Osteoblast (primary cell): ENCODE measurements around the gene LMCD1. TPM values are rescaled to one million over a fixed set of nuclear protein-coding genes. Genes with fewer than 3 reads are reported as not detected.

ENCODE experiments used
- DNase-seq: peaks from one replicate; pipeline ENCODE4 v3.0.0; 2011; ENCODE audit warnings: low spot score, mixed read lengths; ENCODE audit not compliant: insufficient read length; ENCODE audit errors: missing footprints
- H2AFZ ChIP-seq: 2 replicates; pipeline ENCODE4 v1.6.0; 2011; ENCODE audit warnings: mild to moderate bottlenecking, low read length
- H3K27ac ChIP-seq: 2 replicates; pipeline ENCODE4 v1.5.1; 2011; ENCODE audit warnings: mild to moderate bottlenecking, low read depth, low read length, moderate library complexity
- H3K27me3 ChIP-seq: 2 replicates; pipeline ENCODE4 v1.6.0; 2012; ENCODE audit warnings: mild to moderate bottlenecking, control low read depth, inconsistent platforms, low read length, moderate library complexity; ENCODE audit not compliant: insufficient read depth
- H3K36me3 ChIP-seq: 2 replicates; pipeline ENCODE4 v1.5.1; 2011; ENCODE audit warnings: mild to moderate bottlenecking, low read length, control low read depth, moderate library complexity; ENCODE audit not compliant: insufficient read depth
- H3K4me1 ChIP-seq: 2 replicates; pipeline ENCODE4 v1.5.1; 2011; ENCODE audit warnings: mild to moderate bottlenecking, low read length, control low read depth, moderate library complexity; ENCODE audit not compliant: insufficient read depth
- H3K4me2 ChIP-seq: 2 replicates; pipeline ENCODE4 v1.6.0; 2011; ENCODE audit warnings: mild to moderate bottlenecking, low read length; ENCODE audit not compliant: insufficient read depth
- H3K4me3 ChIP-seq: fragments of 200-600 bp; sonication (generic); 3 replicates; pipeline ENCODE4 v1.5.1; 2012; ENCODE audit warnings: mild to moderate bottlenecking, low read length, inconsistent platforms; ENCODE audit not compliant: insufficient read depth
- H3K79me2 ChIP-seq: 2 replicates; pipeline ENCODE4 v1.6.0; 2012; ENCODE audit warnings: mild to moderate bottlenecking, low read length, control low read depth, inconsistent platforms; ENCODE audit not compliant: insufficient read depth
- H3K9me3 ChIP-seq: 2 replicates; pipeline ENCODE4 v1.5.1; 2011; ENCODE audit warnings: low read depth, low read length, control low read depth
- H4K20me1 ChIP-seq: 2 replicates; pipeline ENCODE4 v1.6.0; 2012; ENCODE audit warnings: mild to moderate bottlenecking, low read length, control low read depth; ENCODE audit not compliant: insufficient read depth
- total RNA-seq: library from RNA; depleted of rRNA; stranded (reverse); fragments of >200 nt; gene quantifications from 2 replicates; pipeline ENCODE4 v1.2.3, GENCODE V29; 2012
- TF ChIP-seq, protein P1 (sequence below): IDR thresholded peaks from 2 replicates; pipeline ENCODE4 v1.5.1; 2011; ENCODE audit warnings: mild to moderate bottlenecking, low read depth, low read length, moderate library complexity; ENCODE audit errors: extremely low read depth

Gene LMCD1
- total RNA-seq, 1 donor = 294 TPM

DNA sequence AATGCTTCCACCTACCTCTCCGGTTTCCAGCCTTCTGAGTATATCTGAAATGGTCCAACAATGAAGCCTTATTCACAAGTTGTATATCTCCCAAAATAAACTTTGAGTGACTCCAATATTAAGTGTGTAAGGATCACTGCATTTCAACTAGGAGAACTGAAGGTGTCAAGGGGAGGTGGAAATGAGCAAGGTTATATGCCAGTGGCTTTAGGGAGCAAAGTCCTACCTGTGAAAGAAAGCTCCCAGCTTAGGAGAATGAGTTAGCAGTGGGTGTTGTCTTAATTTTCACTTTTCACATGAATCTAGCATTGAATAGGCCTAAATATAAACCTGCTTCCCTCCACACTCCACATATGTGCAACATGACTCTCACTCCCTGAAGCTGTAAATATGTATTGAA is 29.0 kb downstream of the LMCD1 start:
- Histone ChIP-seq H3K79me2 (peaks cover 11% of the 10 kb centered on the region), H3K4me1 (peaks cover 46% of the 10 kb centered on the region), H3K36me3 (peaks cover 54% of the 10 kb centered on the region), H3K4me2 (no peak overlapping the region), H4K20me1 (peaks cover 3% of the 10 kb centered on the region), H2AFZ (no peak overlapping the region), H3K9me3 (no peaks in the 10 kb centered on the region), H3K27me3 (no peaks in the 10 kb centered on the region), H3K4me3 (no peak overlapping the region), H3K27ac (no peak overlapping the region)
- DNase-seq = no peak
- TF ChIP-seq, protein P1, sequence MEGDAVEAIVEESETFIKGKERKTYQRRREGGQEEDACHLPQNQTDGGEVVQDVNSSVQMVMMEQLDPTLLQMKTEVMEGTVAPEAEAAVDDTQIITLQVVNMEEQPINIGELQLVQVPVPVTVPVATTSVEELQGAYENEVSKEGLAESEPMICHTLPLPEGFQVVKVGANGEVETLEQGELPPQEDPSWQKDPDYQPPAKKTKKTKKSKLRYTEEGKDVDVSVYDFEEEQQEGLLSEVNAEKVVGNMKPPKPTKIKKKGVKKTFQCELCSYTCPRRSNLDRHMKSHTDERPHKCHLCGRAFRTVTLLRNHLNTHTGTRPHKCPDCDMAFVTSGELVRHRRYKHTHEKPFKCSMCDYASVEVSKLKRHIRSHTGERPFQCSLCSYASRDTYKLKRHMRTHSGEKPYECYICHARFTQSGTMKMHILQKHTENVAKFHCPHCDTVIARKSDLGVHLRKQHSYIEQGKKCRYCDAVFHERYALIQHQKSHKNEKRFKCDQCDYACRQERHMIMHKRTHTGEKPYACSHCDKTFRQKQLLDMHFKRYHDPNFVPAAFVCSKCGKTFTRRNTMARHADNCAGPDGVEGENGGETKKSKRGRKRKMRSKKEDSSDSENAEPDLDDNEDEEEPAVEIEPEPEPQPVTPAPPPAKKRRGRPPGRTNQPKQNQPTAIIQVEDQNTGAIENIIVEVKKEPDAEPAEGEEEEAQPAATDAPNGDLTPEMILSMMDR = no peak

GRCh38 chr3:8532251-8532871 is 30.7 kb downstream of the LMCD1 start:
- H3K27ac ChIP-seq = peak overlapping the region; percentile 44
- no peaks in the 10 kb centered on the region for H3K9me3 ChIP-seq
- no peaks in the 10 kb centered on the region for H3K27me3 ChIP-seq
- H3K4me1 ChIP-seq = peaks cover 56% of the 10 kb centered on the region
- DNase-seq = no peak
- TF ChIP-seq, protein P1 = no peak
- peaks cover 66% of the 10 kb centered on the region for H3K36me3 ChIP-seq
- peak overlapping the region; percentile 5 for H3K4me2 ChIP-seq
- no peak overlapping the region for H3K4me3 ChIP-seq
- H4K20me1 ChIP-seq = peaks cover 3% of the 10 kb centered on the region
- H3K79me2 ChIP-seq = peaks cover 2% of the 10 kb centered on the region
- H2AFZ ChIP-seq = no peak overlapping the region

DNA sequence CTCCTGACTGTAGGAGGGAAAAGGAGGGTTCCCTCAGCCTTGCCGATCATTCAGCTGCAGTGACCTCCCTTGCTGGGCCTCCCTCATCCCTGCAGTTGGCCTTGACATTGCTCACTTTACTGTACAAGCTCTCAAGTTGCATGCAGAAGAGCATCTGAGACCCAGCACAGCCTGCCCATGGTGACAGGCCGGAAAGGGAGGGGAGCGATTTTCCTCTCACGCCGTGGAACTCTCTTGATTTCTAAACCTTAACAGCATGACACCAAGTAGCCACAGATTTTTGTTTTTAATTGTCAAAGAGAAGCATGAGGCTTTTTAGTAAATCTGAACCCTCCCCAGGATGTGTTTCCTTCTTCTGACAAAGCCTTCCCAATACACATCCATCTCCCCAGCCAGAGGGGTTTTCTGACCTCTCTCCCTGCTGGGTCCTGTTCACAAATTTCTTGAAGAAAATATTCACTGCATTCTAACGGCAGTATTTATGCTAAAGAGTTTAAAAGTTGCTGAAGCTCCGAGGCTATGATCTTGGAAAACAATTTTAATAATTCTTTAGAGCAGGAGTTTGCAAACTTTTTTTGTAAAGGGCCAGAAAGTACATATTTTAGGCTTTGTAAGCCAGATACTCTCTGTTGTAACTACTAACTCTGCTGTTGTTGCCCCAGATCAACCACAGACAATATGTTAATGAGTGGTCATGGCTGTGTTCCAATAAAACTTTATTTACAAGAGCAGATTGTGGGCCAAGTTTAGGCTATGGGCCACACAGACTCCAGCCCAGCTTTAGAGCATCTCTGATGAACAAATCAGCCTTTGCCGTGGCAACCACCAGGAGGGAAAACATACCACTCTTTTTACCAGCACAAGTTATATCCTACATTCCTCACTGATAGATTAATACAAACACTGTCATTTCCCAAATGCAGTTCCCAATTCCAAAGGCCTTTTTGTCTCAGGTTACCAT is 34.8 kb downstream of the LMCD1 start:
- H3K4me3 ChIP-seq = no peak overlapping the region
- H3K4me1 ChIP-seq = peaks cover 40% of the 10 kb centered on the region
- H3K9me3 ChIP-seq = no peaks in the 10 kb centered on the region
- no peak overlapping the region for H2AFZ ChIP-seq
- no peaks in the 10 kb centered on the region for H3K27me3 ChIP-seq
- peak overlapping the region; percentile 73 for H3K27ac ChIP-seq
- peaks cover 3% of the 10 kb centered on the region for H4K20me1 ChIP-seq
- TF ChIP-seq, protein P1 = no peak
- no peaks in the 10 kb centered on the region for H3K79me2 ChIP-seq
- DNase-seq = no peak
- H3K4me2 ChIP-seq = no peak overlapping the region
- peaks cover 73% of the 10 kb centered on the region for H3K36me3 ChIP-seq

DNA sequence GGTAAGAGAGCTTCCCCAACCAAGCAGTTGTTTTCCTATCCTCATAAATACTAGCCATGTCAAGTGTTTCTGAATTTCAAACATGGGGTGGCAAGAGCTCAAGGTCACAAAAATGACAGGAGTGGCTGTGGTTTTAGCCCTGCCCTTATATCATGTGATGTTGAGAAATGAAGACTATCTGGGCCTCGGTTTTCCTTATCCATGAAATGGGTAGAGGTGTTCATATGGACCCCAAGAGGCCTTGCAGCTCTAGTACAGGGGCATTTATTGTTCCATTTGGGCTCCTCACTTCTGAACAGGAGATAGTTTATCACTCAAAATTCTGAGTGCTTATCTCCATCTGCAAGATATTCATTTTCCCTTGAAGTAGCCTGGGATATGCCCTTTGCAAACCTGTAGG is 35.8 kb downstream of the LMCD1 start:
- H4K20me1 ChIP-seq = peaks cover 2% of the 10 kb centered on the region
- no peak overlapping the region for H2AFZ ChIP-seq
- H3K27ac ChIP-seq = peak overlapping the region; percentile 73
- H3K36me3 ChIP-seq = peaks cover 73% of the 10 kb centered on the region
- no peak overlapping the region for H3K4me3 ChIP-seq
- H3K4me1 ChIP-seq = peaks cover 30% of the 10 kb centered on the region
- no peaks in the 10 kb centered on the region for H3K9me3 ChIP-seq
- H3K4me2 ChIP-seq = no peak overlapping the region
- H3K79me2 ChIP-seq = no peaks in the 10 kb centered on the region
- DNase-seq = no peak
- TF ChIP-seq, protein P1 = no peak
- H3K27me3 ChIP-seq = no peaks in the 10 kb centered on the region
